Activated naive CD8-positive, alpha-beta T cell (primary cell): ENCODE measurements around the gene CDK5RAP2.

Source experiments
- H3K27ac Mint-ChIP-seq: one replicate; pipeline ENCODE4 v1.8.0; 2021; ENCODE audit warnings: mixed read lengths
- H3K27me3 Mint-ChIP-seq: one replicate; pipeline ENCODE4 v1.8.0; 2021; ENCODE audit warnings: mixed read lengths
- H3K36me3 Mint-ChIP-seq: one replicate; pipeline ENCODE4 v1.8.0; 2021; ENCODE audit warnings: mixed read lengths
- H3K4me1 Mint-ChIP-seq: one replicate; pipeline ENCODE4 v1.8.0; 2021; ENCODE audit warnings: low read depth, mixed read lengths
- H3K4me3 Mint-ChIP-seq: one replicate; pipeline ENCODE4 v1.8.0; 2021; ENCODE audit warnings: mild to moderate bottlenecking, mixed read lengths
- H3K9me3 Mint-ChIP-seq: one replicate; pipeline ENCODE4 v1.8.0; 2021; ENCODE audit warnings: low read depth, mixed read lengths

The CDK5RAP2 gene

GRCh38 chr9:120485788-120486187, 94.2 kb downstream of the CDK5RAP2 start:
- no peaks in the 10 kb centered on the region for H3K27me3 Mint-ChIP-seq
- H3K4me3 Mint-ChIP-seq = no peak overlapping the region
- H3K27ac Mint-ChIP-seq = no peak overlapping the region
- H3K36me3 Mint-ChIP-seq = peaks cover 25% of the 10 kb centered on the region
- no peaks in the 10 kb centered on the region for H3K4me1 Mint-ChIP-seq
- H3K9me3 Mint-ChIP-seq = no peaks in the 10 kb centered on the region

GRCh38 chr9:120484162-120484561, 95.8 kb downstream of the CDK5RAP2 start:
- Mint-ChIP-seq H3K9me3 (no peaks in the 10 kb centered on the region), H3K36me3 (peaks cover 14% of the 10 kb centered on the region), H3K27me3 (no peaks in the 10 kb centered on the region), H3K4me1 (no peaks in the 10 kb centered on the region), H3K27ac (no peak overlapping the region), H3K4me3 (no peak overlapping the region)

- Mint-ChIP-seq H3K9me3 (no peaks in the 10 kb centered on the region), H3K27ac (no peak overlapping the region), H3K36me3 (peaks cover 17% of the 10 kb centered on the region), H3K4me1 (no peaks in the 10 kb centered on the region), H3K4me3 (no peak overlapping the region), H3K27me3 (no peaks in the 10 kb centered on the region)
Observed at GRCh38 chr9:120482424-120483186, 97.4 kb downstream of the CDK5RAP2 start.

GRCh38 chr9:120481846-120482245, 98.1 kb downstream of the CDK5RAP2 start:
- Mint-ChIP-seq H3K36me3 (peaks cover 17% of the 10 kb centered on the region), H3K9me3 (no peaks in the 10 kb centered on the region), H3K4me1 (no peaks in the 10 kb centered on the region), H3K4me3 (no peak overlapping the region), H3K27me3 (no peaks in the 10 kb centered on the region), H3K27ac (no peak overlapping the region)

GRCh38 chr9:120481248-120481647, 98.7 kb downstream of the CDK5RAP2 start:
- H3K9me3 Mint-ChIP-seq = no peaks in the 10 kb centered on the region
- H3K4me3 Mint-ChIP-seq = no peak overlapping the region
- no peak overlapping the region for H3K27ac Mint-ChIP-seq
- no peaks in the 10 kb centered on the region for H3K4me1 Mint-ChIP-seq
- H3K27me3 Mint-ChIP-seq = no peaks in the 10 kb centered on the region
- peaks cover 12% of the 10 kb centered on the region for H3K36me3 Mint-ChIP-seq

DNA sequence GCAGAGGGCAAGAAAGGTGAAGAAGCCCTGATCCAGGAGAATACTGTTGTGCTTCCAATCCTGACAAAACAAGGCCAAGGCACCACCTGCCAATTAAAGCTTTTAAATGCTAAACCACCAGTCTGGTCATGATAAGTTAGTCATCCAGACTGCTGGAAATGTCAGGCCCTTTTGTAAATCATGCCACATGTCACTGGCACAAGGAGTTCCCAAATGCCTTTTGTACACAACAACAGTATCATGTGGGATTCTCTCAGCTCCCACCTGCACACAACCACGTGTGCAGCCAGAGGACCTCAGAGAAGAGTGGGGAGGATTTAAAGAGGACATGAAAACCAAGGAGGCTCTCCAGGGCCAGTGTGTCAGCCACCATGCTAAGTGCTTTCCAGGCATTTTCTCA, 99.3 kb downstream of the CDK5RAP2 start:
- H3K9me3 Mint-ChIP-seq = no peaks in the 10 kb centered on the region
- H3K36me3 Mint-ChIP-seq = peaks cover 13% of the 10 kb centered on the region
- H3K27me3 Mint-ChIP-seq = no peaks in the 10 kb centered on the region
- no peak overlapping the region for H3K4me3 Mint-ChIP-seq
- no peaks in the 10 kb centered on the region for H3K4me1 Mint-ChIP-seq
- H3K27ac Mint-ChIP-seq = no peak overlapping the region

DNA sequence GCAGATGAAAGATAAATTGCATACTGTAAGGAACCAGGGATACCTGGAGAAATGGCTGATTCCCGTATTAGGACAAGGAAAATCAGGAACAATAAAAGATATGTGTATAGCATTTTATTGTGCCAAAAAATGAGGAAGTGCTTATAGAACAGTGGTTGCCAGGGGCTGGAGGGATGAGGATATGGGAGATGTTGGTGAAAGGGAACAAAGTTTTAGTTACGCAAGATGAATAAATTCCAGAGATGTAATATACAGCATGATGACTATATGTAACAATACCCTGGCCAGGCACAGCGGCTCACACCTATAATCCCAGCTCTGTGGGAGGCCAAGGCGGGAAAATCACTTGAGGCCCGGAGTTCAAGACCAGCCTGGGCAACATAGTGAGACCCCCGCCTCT, 101.8 kb downstream of the CDK5RAP2 start:
- no peaks in the 10 kb centered on the region for H3K4me1 Mint-ChIP-seq
- no peaks in the 10 kb centered on the region for H3K27me3 Mint-ChIP-seq
- no peak overlapping the region for H3K27ac Mint-ChIP-seq
- H3K4me3 Mint-ChIP-seq = no peak overlapping the region
- H3K9me3 Mint-ChIP-seq = no peaks in the 10 kb centered on the region
- H3K36me3 Mint-ChIP-seq = peaks cover 14% of the 10 kb centered on the region

- no peaks in the 10 kb centered on the region for H3K27me3 Mint-ChIP-seq
- H3K4me3 Mint-ChIP-seq = no peak overlapping the region
- H3K9me3 Mint-ChIP-seq = no peaks in the 10 kb centered on the region
- peaks cover 17% of the 10 kb centered on the region for H3K36me3 Mint-ChIP-seq
- no peak overlapping the region for H3K27ac Mint-ChIP-seq
- no peaks in the 10 kb centered on the region for H3K4me1 Mint-ChIP-seq
Observed at GRCh38 chr9:120477534-120478001, 102.4 kb downstream of the CDK5RAP2 start.

DNA sequence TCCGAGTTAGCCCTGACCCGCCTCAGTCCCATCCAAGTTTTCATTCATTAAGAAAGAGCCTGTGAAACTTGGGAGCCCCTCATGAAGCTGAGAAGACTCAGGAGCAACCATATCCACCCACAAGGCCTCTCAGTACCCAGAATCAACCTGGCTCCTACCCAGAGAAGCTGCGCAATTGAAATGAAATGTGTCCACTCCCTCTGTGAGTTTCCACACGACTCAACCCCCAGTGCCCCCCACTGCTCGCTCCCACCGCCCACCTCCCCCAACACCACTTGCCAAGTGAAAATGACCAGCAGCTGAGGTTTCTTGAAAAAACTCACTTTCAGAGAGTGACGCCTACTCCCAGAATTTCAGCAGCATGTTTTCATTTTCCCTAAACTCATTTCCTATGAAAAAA, 104.6 kb downstream of the CDK5RAP2 start:
- Mint-ChIP-seq H3K36me3 (peaks cover 19% of the 10 kb centered on the region), H3K4me1 (no peaks in the 10 kb centered on the region), H3K27me3 (no peaks in the 10 kb centered on the region), H3K27ac (no peak overlapping the region), H3K9me3 (no peaks in the 10 kb centered on the region), H3K4me3 (no peak overlapping the region)

- Mint-ChIP-seq H3K4me3 (no peak overlapping the region), H3K4me1 (no peaks in the 10 kb centered on the region), H3K9me3 (no peaks in the 10 kb centered on the region), H3K36me3 (peaks cover 21% of the 10 kb centered on the region), H3K27ac (no peak overlapping the region), H3K27me3 (no peaks in the 10 kb centered on the region)
Observed at GRCh38 chr9:120474591-120475243, 105.2 kb downstream of the CDK5RAP2 start.

GRCh38 chr9:120473608-120474007, 106.4 kb downstream of the CDK5RAP2 start:
- Mint-ChIP-seq H3K27ac (no peak overlapping the region), H3K4me1 (no peaks in the 10 kb centered on the region), H3K36me3 (peaks cover 28% of the 10 kb centered on the region), H3K27me3 (no peaks in the 10 kb centered on the region), H3K9me3 (no peaks in the 10 kb centered on the region), H3K4me3 (no peak overlapping the region)

GRCh38 chr9:120465685-120466407, 114.1 kb downstream of the CDK5RAP2 start:
- H3K4me1 Mint-ChIP-seq = no peaks in the 10 kb centered on the region
- no peaks in the 10 kb centered on the region for H3K27me3 Mint-ChIP-seq
- H3K4me3 Mint-ChIP-seq = no peak overlapping the region
- no peak overlapping the region for H3K27ac Mint-ChIP-seq
- H3K9me3 Mint-ChIP-seq = no peaks in the 10 kb centered on the region
- H3K36me3 Mint-ChIP-seq = peaks cover 40% of the 10 kb centered on the region

- Mint-ChIP-seq H3K4me3 (no peak overlapping the region), H3K9me3 (no peaks in the 10 kb centered on the region), H3K36me3 (peaks cover 39% of the 10 kb centered on the region), H3K4me1 (no peaks in the 10 kb centered on the region), H3K27me3 (no peaks in the 10 kb centered on the region), H3K27ac (no peak overlapping the region)
Observed at GRCh38 chr9:120464887-120465421, 115.0 kb downstream of the CDK5RAP2 start.

GRCh38 chr9:120464176-120464886, 115.6 kb downstream of the CDK5RAP2 start:
- no peaks in the 10 kb centered on the region for H3K27me3 Mint-ChIP-seq
- peaks cover 38% of the 10 kb centered on the region for H3K36me3 Mint-ChIP-seq
- H3K27ac Mint-ChIP-seq = no peak overlapping the region
- H3K9me3 Mint-ChIP-seq = no peaks in the 10 kb centered on the region
- H3K4me1 Mint-ChIP-seq = no peaks in the 10 kb centered on the region
- no peak overlapping the region for H3K4me3 Mint-ChIP-seq
